GM19328 (cell line): Measurements from ENCODE around the gene MPP2.
"Not testable (repeated sequence)": the region's sequence is repeated elsewhere in the genome, so short reads cannot be mapped to it uniquely, and the experiment has no call there.

Experiments used
- ATAC-seq: cut with Tn5 transposase; IDR thresholded peaks from one replicate; pipeline ENCODE4 v1.9.1; 2021; ENCODE audit warnings: mild to moderate bottlenecking, moderate library complexity; ENCODE audit not compliant: unreplicated experiment

MPP2 gene

GRCh38 chr17:43877451-43878155, 29.7 kb downstream of the MPP2 start:
- no peak for ATAC-seq

- no peak for ATAC-seq
Observed at GRCh38 chr17:43877031-43877430, 30.3 kb downstream of the MPP2 start.

- no peak for ATAC-seq
Observed at GRCh38 chr17:43875476-43876147, 31.7 kb downstream of the MPP2 start.

DNA sequence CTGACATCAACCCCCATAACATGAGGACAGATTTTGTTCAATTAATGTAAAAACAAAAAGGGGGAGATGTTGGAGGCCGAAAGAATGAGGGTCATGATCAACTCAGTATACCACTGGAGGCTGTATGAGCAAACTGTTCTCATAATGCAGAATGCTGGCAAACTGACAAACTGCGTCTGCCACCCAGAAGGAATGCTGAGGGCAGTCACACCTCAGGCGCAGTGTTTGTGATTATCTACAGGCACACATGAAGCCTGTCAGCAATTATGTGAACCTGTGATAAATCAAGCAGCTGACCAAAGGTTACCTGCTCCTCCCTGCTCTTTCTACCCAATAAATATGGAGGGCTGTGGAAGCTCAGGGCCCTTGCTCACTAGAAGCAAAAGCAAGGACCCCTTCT, 33.0 kb downstream of the MPP2 start:
- no peak for ATAC-seq

- no peak for ATAC-seq
Observed at GRCh38 chr17:43873815-43874214, 33.5 kb downstream of the MPP2 start.

GRCh38 chr17:43873091-43873490, 34.2 kb downstream of the MPP2 start:
- no peak for ATAC-seq

- no peak for ATAC-seq
Observed at GRCh38 chr17:43871946-43872690, 35.2 kb downstream of the MPP2 start.

DNA sequence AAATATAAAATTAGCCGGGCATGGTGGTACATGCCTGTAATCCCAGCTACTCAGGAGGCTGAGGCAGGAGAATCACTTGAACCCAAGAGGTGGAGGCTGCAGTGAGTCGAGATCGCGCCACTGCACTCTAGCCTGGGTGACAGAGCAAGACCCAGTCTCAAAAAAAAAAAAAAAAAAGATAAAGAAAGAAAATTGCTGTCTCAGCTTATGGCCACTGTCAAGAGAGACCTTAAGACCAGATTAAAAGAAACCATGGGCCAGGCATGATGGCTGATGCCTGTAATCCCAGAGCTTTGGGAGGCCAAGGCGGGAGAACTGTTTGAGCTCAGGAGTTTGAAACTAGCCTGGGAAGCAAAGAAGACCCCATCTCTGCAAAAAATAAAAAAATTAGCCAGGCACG, 38.3 kb downstream of the MPP2 start:
- ATAC-seq: not testable (repeated sequence)

GRCh38 chr17:43868226-43868994, 38.9 kb downstream of the MPP2 start:
- no peak for ATAC-seq

DNA sequence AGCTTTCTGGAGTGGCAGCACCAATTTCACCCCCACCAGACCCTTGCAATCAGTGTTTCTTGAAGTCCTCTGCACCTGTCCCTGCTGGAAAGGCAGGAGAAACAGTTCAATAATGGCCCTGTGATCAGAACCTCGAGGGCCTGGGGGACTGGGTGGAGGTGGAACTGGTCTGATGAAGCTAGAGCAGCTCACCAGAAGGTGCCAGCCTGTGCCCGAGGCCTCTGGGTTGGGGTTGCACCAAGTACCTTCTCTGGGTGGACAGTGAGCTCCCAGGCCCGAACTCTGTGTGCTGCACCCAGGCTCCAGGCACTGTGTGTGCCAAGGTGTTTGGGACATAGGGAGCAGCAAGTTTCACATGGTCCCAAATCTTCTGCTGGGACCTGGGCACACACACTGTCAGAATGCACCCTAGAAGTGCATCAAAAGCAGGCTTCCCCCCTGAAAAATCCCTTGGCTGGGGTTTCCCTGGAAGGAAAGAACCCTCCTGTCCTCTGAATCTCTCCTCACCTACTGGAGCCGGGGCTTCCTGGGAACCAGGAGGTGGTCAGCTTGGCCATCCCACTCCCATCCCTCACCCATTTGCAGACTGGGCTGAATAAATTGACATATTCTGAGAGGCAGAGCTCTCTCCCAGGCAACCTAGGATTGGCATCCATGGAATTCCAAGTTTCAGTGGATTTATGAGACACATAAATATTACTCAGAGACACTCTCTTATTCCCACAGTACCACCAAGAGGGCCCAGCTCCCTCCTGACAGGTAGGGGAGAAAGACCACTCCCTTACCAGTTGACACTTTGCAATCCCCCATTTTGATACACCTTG, 43.0 kb downstream of the MPP2 start:
- ATAC-seq: no peak

- no peak for ATAC-seq
Observed at GRCh38 chr17:43861960-43862359, 45.4 kb downstream of the MPP2 start.

DNA sequence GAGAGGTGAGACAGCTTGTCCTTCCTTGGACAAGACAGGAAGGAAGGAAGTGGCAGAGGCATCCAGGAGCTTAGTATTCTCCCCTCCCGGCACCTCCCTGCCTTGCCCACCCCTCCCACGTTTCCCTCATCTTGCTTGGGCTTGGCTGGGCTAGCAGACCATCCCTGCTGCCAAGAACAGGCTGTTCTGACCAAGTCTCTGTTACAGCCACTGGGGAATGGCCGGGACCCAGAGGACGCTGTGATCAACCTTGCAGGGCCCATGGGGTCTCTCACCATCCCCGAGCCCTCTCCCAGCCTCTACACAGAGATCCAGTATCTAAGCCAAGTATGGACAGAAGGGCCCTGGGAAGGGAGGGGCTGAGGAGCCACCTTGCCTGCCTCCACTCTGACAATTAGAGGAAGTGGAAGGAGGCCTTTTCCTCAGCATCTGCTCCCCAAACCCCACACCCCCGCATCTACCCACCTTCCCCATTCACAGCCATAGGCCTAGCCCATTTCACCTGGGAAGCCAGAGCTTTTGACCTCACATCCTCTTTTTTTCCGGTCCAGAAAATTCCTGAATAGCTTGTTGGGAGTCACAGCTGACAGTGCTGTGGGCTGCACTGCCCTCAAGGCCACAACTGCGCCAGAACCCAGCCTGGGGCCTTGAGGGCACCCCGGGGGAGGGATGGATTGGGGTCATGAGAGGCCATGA, 46.3 kb downstream of the MPP2 start:
- ATAC-seq: no peak

GRCh38 chr17:43860077-43860725, 47.1 kb downstream of the MPP2 start:
- ATAC-seq: no peak

DNA sequence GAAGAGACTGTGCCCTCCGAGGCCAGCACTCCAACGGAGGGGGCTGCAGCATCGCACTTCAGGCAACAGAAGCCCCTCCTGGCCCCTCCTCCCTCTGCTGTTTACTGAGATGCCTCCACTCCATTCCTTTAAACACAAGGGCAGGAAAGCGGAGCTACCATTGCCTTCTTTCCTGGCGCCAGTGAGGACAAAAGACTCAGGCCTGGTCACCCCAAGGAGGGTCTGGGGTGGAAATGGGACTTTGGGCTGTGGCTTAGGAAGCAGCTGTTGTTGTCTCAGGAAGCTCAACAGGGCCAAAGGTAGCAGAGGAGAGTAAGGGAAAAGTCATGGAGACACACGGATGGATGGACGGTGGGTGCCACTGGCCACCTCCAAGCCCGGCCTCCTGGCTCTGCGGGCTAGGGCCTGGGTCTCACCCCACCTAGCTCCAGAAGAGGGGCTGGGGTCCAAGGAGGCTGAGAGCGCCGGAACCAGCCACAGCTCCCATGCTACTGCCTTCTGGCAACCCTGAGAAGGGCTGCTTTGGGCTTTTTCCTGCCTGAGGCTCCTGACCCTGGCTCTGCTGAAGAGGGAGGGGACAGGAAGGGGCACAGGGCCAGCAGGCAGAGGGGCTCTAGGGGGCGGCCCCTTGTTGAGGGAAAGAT, 49.3 kb downstream of the MPP2 start:
- ATAC-seq: no peak

DNA sequence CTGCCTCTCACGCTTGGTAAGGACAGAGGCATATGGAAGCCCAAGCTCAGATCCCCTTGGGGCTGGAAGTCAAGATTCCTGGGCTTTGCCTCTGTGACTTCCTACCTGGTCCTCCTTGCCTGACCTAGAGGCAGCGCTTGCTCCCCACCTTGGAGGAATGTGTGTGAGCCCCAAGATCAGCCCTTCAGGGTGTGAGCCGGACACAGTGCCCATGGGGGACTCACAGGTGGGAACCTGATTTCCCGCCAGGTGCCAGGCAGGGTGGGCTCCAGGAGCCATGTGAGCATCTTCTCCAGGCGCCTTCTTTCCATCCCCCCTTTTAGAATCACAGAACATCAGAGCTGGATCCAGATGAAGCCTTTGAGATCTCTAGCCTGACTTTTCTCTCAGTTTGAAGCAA, 50.2 kb downstream of the MPP2 start:
- no peak for ATAC-seq

DNA sequence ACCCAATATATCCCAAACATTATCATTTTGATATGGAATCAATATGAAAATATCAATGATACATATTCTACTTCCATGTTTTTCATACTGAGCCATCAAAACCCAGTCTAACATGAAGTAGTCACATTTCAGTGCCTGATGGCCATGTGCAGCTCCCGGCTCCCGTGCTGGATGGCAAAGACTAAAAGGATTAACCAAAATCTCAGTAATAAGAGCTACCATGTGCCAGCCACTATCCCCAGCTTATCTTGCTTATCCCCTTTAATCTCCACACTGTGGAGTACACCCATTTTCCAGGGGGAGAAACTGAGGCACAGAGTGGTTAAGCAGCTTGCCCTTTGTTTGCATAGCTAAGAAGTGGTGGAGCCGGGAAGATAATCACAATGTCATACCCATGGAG, 51.2 kb downstream of the MPP2 start:
- no peak for ATAC-seq

GRCh38 chr17:43855061-43855460, 52.3 kb downstream of the MPP2 start:
- no peak for ATAC-seq

GRCh38 chr17:43854498-43854897, 52.8 kb downstream of the MPP2 start:
- ATAC-seq: no peak

DNA sequence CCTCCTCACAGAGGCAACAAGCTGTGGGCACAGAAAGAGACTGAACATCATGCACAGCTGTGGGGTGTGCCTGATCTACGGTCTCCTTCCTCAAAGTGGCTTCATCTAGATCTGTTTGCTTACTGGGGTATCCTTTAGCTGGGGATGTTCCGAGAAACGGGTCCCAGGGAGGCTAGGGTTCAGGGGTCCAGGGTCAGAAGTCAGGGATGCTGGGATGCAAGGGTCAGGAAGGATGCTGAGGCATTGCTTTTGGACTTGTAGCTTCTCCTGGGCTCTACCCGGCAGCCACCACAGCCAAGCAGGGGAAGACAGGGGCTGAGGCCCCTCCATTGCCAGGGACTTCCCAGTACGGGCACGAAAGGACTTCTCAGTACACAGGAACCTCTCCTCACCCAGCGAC, 53.8 kb downstream of the MPP2 start:
- no peak for ATAC-seq
